RPMI8226 (cell line): ENCODE results near the gene OTOR.

ENCODE experiments used
- DNase-seq: peaks from one replicate; pipeline ENCODE4 v3.0.0-alpha.2; 2015

Gene OTOR

GRCh38 chr20:16752082-16752481 is 3.9 kb downstream of the OTOR start:
- no peak for DNase-seq

GRCh38 chr20:16752901-16753300 is 4.7 kb downstream of the OTOR start:
- DNase-seq = no peak

GRCh38 chr20:16758454-16759180 is 10.5 kb downstream of the OTOR start:
- DNase-seq = no peak

GRCh38 chr20:16759181-16759563 is 11.0 kb downstream of the OTOR start:
- no peak for DNase-seq

GRCh38 chr20:16760431-16761304 is 12.5 kb downstream of the OTOR start:
- DNase-seq = no peak

- peak; percentile 68 for DNase-seq
Observed at GRCh38 chr20:16761305-16761829, 13.2 kb downstream of the OTOR start.

GRCh38 chr20:16764560-16764959 is 16.4 kb downstream of the OTOR start:
- DNase-seq = no peak

DNA sequence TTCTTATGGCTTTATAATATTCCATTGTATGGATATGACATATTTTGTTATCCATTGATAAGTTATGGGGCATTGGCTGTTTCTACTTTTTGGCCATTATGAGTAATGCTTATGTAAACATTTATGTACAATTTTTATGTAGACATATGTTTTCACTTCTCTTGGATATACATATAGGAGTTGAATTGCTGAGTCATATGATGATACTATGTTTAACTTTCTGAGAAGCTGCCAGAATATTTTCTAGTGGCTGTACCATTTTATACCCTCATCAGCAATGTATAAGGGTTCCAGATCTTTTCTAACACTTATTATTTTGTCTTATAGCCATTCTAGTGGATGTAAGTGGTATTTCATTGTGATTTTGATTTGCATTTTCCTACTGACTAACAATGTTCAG is 23.1 kb downstream of the OTOR start:
- DNase-seq = no peak

DNA sequence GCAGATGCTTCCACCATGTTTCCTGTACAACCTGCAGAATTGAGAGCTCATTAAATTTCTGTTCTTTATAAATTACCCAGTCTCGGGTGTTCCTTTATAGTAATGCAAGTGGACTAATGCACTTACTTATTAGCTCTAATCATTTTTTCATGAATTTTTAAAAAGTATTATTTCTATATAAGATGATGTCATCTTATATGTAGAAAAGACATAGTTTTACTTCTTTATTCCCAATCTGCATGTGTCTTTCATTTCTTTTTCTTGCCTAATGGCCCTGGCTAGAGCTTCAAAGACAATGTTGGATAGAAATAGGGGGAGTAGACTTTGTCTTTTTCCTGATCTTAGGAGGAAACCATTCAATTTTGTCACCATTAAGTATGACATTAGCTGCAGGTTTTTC is 27.8 kb downstream of the OTOR start:
- no peak for DNase-seq

- no peak for DNase-seq
Observed at GRCh38 chr20:16777126-16777525, 29.0 kb downstream of the OTOR start.

GRCh38 chr20:16778159-16778558 is 30.0 kb downstream of the OTOR start:
- no peak for DNase-seq

GRCh38 chr20:16781496-16781895 is 33.3 kb downstream of the OTOR start:
- DNase-seq = no peak

DNA sequence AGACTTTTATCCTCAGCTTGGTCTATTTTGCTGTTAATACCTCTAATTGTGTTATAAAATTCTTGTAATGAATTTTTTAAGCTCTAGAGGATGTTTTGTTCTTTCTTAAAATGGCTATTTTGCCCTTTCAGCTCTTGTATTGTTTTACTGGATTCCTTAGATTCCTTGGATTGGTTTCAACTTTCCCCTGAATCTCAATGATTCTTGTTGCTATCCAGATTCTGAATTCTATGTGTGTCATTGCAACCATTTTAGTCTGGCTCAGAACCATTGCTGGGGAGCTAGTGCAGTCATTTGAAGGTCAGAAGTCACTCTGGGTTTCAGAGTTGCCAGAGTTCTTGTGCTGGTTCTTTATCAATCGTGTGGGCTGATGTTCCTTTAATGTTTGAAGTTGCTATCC is 37.1 kb downstream of the OTOR start:
- no peak for DNase-seq
